Heart left ventricle (tissue), 13 donors: ENCODE results near the gene ABLIM1.

Experiments used
- CTCF ChIP-seq, 12 donors: fragments of 200-600 bp; sonication (generic) in 4 of 12; IDR thresholded peaks; one replicate each; pipeline versions ENCODE4 v1.5.0 to v1.8.0; 2018 to 2022; ENCODE audit warnings: antibody characterized with exemption in 12 of 12, mild to moderate bottlenecking in 5 of 12
- POLR2A ChIP-seq, 2 donors: fragments of 450-650 bp; IDR thresholded peaks; one replicate each; pipeline ENCODE4 v1.6.1; 2017; ENCODE audit warnings: antibody characterized with exemption in 2 of 2, mild to moderate bottlenecking in 2 of 2, moderate library complexity in 2 of 2
- donor health status: ischemic (EF 13 %, LVEDD 7.1; RV severe dilation, severe dysfunction).
- donor health status: DM: no; HTN: yes; CAD: no.
- donor health status: DM: no; HTN: no; CAD: no.
- donor health status: ischemic (EF 25% LVEDD 6.9; RV normal size, moderate dysfunction).
- donor health status: ischemic (EF 25% LVEDD 5.7; RV mildly dilated, moderate dysfunction).
- donor health status: ischemic (EF 35%, LVEDD 5.7; RV mildly dilated, moderate dysfunction).
- donor health status: nonischemic (EF 11% LVEDD 7.7; RV severe dilation, severe dysfunction).
- donor health status: DM: yes; HTN: yes; CAD: no.
- donor health status: PGD.
- donor health status: ischemic (EF 29% LVEDD 5.4; RV normal size, mild dysfunction).
- donor health status: nonischemic (EF 23%, LVEDD 6.1; RV moderate dilation, normal function).

- no peak for TF ChIP-seq CTCF (IDR thresholded peaks at IDR 0.05)
- TF ChIP-seq POLR2A (IDR thresholded peaks at IDR 0.05), result no peak
Observed at GRCh38 chr10:114458216-114458920, 199.7 kb downstream of the ABLIM1 start.
